ENCODE results near the gene GDF11.

Gene GDF11

DNA sequence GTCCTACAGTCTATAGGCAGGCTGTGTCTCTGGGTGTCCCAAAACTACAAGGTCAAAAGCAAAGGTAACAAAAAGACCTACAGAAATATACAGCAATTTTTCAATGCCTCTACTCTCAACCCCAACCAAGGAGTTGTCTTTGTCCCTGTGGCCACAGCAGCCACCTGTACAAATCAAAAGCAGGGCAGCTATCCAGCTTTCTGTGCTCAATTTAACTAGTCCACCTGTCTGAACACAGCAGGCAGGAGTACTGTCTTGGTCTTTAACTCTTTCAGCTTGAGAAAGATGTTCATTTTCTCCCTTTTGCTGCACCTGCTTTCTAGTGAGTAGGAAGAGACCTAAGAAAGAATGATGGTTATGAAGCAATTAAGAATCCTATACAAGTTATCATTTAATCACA, 19.7 kb downstream of the GDF11 start:
- Histone ChIP-seq H3K4me3 (ENCODE audit: insufficient read depth, low read length, poor library complexity, severe bottlenecking) (no peak overlapping the region), H3K27ac (ENCODE audit: low read depth, low read length) (no peak overlapping the region), H3F3A (ENCODE audit: insufficient read depth) (no peaks in the 10 kb centered on the region), H4K20me1 (ENCODE audit: low read depth, low read length) (no peaks in the 10 kb centered on the region), H3K9ac (ENCODE audit: low read length) (no peak overlapping the region), H2AFZ (ENCODE audit: low read depth, low read length, severe bottlenecking) (no peak overlapping the region), H3K9me3 (ENCODE audit: insufficient read depth, low read length) (no peaks in the 10 kb centered on the region), H3K79me2 (ENCODE audit: insufficient read depth, low read length) (0 out of 2 replicates have a peak, but pooled peaks cover 2% of the 10 kb centered on the region), H3K27me3 (ENCODE audit: low read length) (no peaks in the 10 kb centered on the region), H3K4me2 (ENCODE audit: low read depth, low read length, poor library complexity, severe bottlenecking) (no peak overlapping the region), H3K36me3 (ENCODE audit: low read length) (peaks cover 17% of the 10 kb centered on the region; the same call in 1 of the 2 replicates), H3K9me2 (replicated peaks; ENCODE audit: insufficient read depth, low read length) (no peaks in the 10 kb centered on the region)
- TF ChIP-seq EZH2phosphoT487 (conservative IDR thresholded peaks at IDR 0.05; ENCODE audit: low read length) = no peak
- TF ChIP-seq, protein P1, sequence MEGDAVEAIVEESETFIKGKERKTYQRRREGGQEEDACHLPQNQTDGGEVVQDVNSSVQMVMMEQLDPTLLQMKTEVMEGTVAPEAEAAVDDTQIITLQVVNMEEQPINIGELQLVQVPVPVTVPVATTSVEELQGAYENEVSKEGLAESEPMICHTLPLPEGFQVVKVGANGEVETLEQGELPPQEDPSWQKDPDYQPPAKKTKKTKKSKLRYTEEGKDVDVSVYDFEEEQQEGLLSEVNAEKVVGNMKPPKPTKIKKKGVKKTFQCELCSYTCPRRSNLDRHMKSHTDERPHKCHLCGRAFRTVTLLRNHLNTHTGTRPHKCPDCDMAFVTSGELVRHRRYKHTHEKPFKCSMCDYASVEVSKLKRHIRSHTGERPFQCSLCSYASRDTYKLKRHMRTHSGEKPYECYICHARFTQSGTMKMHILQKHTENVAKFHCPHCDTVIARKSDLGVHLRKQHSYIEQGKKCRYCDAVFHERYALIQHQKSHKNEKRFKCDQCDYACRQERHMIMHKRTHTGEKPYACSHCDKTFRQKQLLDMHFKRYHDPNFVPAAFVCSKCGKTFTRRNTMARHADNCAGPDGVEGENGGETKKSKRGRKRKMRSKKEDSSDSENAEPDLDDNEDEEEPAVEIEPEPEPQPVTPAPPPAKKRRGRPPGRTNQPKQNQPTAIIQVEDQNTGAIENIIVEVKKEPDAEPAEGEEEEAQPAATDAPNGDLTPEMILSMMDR (IDR thresholded peaks at IDR 0.05; ENCODE audit: insufficient read depth, low read length, poor library complexity, severe bottlenecking) = no peak

DNA sequence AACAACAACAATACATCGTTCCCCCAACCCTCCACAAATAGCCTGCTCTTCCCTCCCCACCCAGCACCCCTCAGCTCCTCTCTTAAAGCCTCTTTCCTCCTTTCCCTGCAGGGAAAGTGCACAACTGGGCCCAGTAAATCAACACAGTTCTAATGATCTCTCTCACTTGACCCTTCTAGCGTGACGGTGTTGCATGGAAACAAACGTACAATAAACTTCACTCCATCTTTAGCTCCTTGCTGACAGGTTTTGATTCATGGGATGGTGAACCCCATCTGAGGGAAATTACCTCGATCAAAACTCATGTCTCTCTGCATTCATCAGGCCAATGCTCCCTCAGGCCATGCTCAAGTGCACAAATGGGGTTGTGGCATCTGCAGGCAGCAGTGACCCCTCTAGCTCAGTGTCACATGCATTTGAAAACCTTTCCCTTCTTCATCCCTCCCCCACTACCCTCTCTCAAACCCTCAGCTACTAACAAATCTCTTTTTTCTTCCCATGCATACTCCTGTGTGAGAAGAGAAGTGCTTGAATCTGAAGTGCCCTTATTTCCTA, 22.9 kb downstream of the GDF11 start:
- Histone ChIP-seq H3F3A (ENCODE audit: insufficient read depth) (no peaks in the 10 kb centered on the region), H3K9me3 (ENCODE audit: insufficient read depth, low read length) (no peaks in the 10 kb centered on the region), H3K9ac (ENCODE audit: low read length) (no peak overlapping the region), H3K4me3 (ENCODE audit: insufficient read depth, low read length, poor library complexity, severe bottlenecking) (no peak overlapping the region), H2AFZ (ENCODE audit: low read depth, low read length, severe bottlenecking) (no peak overlapping the region), H3K9me2 (replicated peaks; ENCODE audit: insufficient read depth, low read length) (no peaks in the 10 kb centered on the region), H3K4me2 (ENCODE audit: low read depth, low read length, poor library complexity, severe bottlenecking) (no peak overlapping the region), H3K79me2 (ENCODE audit: insufficient read depth, low read length) (0 out of 2 replicates have a peak, but pooled peaks cover 2% of the 10 kb centered on the region), H3K27me3 (ENCODE audit: low read length) (no peaks in the 10 kb centered on the region), H3K36me3 (ENCODE audit: low read length) (peaks cover 5% of the 10 kb centered on the region; the same call in 1 of the 2 replicates), H3K27ac (ENCODE audit: low read depth, low read length) (no peak overlapping the region), H4K20me1 (ENCODE audit: low read depth, low read length) (no peaks in the 10 kb centered on the region)
- TF ChIP-seq, protein P1 (IDR thresholded peaks at IDR 0.05; ENCODE audit: insufficient read depth, low read length, poor library complexity, severe bottlenecking) = no peak
- TF ChIP-seq EZH2phosphoT487 (conservative IDR thresholded peaks at IDR 0.05; ENCODE audit: low read length) = no peak

GRCh38 chr12:55767156-55767555, 24.2 kb downstream of the GDF11 start:
- no peak overlapping the region for H3K4me2 ChIP-seq (ENCODE audit: low read depth, low read length, poor library complexity, severe bottlenecking)
- 0 out of 2 replicates have a peak, but pooled peaks cover 2% of the 10 kb centered on the region for H3K79me2 ChIP-seq (ENCODE audit: insufficient read depth, low read length)
- H3K27ac ChIP-seq (ENCODE audit: low read depth, low read length) = no peak overlapping the region
- H3K36me3 ChIP-seq (ENCODE audit: low read length) = peaks cover 5% of the 10 kb centered on the region; the same call in 1 of the 2 replicates
- H2AFZ ChIP-seq (ENCODE audit: low read depth, low read length, severe bottlenecking) = no peak overlapping the region
- H3K27me3 ChIP-seq (ENCODE audit: low read length) = no peaks in the 10 kb centered on the region
- no peak for TF ChIP-seq EZH2phosphoT487 (conservative IDR thresholded peaks at IDR 0.05; ENCODE audit: low read length)
- TF ChIP-seq, protein P1 (IDR thresholded peaks at IDR 0.05; ENCODE audit: insufficient read depth, low read length, poor library complexity, severe bottlenecking) = no peak
- H3K9ac ChIP-seq (ENCODE audit: low read length) = no peak overlapping the region
- no peaks in the 10 kb centered on the region for H3F3A ChIP-seq (ENCODE audit: insufficient read depth)
- H4K20me1 ChIP-seq (ENCODE audit: low read depth, low read length) = no peaks in the 10 kb centered on the region
- H3K9me3 ChIP-seq (ENCODE audit: insufficient read depth, low read length) = no peaks in the 10 kb centered on the region
- H3K9me2 ChIP-seq (replicated peaks; ENCODE audit: insufficient read depth, low read length) = no peaks in the 10 kb centered on the region
- H3K4me3 ChIP-seq (ENCODE audit: insufficient read depth, low read length, poor library complexity, severe bottlenecking) = no peak overlapping the region

Measured in SU-DHL-6 (cell line).